ENCODE results near the gene CXCL17. TPM values are rescaled to one million over a fixed set of nuclear protein-coding genes. Genes with fewer than 3 reads are reported as not detected.

The CXCL17 gene
- total and polyA plus RNA-seq, 2 experiments from 2014 or later: 0.39 TPM; not detected in 1

GRCh38 chr19:42441049-42441445 is 1.7 kb downstream of the CXCL17 start:
- Histone ChIP-seq H3F3A (replicated peaks; ENCODE audit: low read depth) (peaks cover 4% of the 10 kb centered on the region; the same call in 1 of the 2 replicates), H2AFZ (no peak overlapping the region), H3K4me2 (no peak overlapping the region), H4K20me1 (replicated peaks; ENCODE audit: insufficient read depth) (0 out of 2 replicates have a peak, but pooled peaks cover 3% of the 10 kb centered on the region), H3K27ac (ENCODE audit: low read depth) (no peak overlapping the region), H3K79me2 (replicated peaks; ENCODE audit: insufficient read depth) (no peaks in the 10 kb centered on the region), H3K4me1 (ENCODE audit: insufficient read depth) (0 out of 2 replicates have a peak, but pooled peaks cover 5% of the 10 kb centered on the region), H3K4me3 (no peak overlapping the region), H3K36me3 (ENCODE audit: insufficient read depth) (no peaks in the 10 kb centered on the region), H3K27me3 (ENCODE audit: insufficient read depth) (no peaks in the 10 kb centered on the region), H3K9me2 (ENCODE audit: insufficient read depth) (no peaks in the 10 kb centered on the region)
- Mint-ChIP-seq H3K36me3 (ENCODE audit: low read depth) (no peaks in the 10 kb centered on the region), H3K27ac (no peak overlapping the region), H3K9me3 (no peaks in the 10 kb centered on the region; the same call in 2 of the 3 replicates), H3K27me3 (ENCODE audit: insufficient read depth, low read depth, poor library complexity) (peaks cover 3% of the 10 kb centered on the region), H3K4me3 (no peak overlapping the region), H3K4me1 (peaks cover 18% of the 10 kb centered on the region)
- ATAC-seq: no peak
- TF ChIP-seq EZH2 (IDR thresholded peaks at IDR 0.05; ENCODE audit: low read depth, unreplicated experiment) (no peak), STAT1 (IDR thresholded peaks at IDR 0.05; ENCODE audit: unreplicated experiment) (no peak), POLR2AphosphoS5 (IDR thresholded peaks at IDR 0.05; ENCODE audit: low read depth) (no peak), NANOG (IDR thresholded peaks at IDR 0.05; ENCODE audit: borderline replicate concordance) (no peak), CREB1 (CRISPR knock-in tag; IDR thresholded peaks at IDR 0.05; ENCODE audit: low read depth) (no peak), EZH2phosphoT487 (IDR thresholded peaks at IDR 0.05; ENCODE audit: unreplicated experiment) (no peak), JUNB (IDR thresholded peaks at IDR 0.05; ENCODE audit: unreplicated experiment) (no peak), ZNF331 (CRISPR knock-in tag; IDR thresholded peaks at IDR 0.05; ENCODE audit: low read depth) (no peak), ZNF114 (CRISPR knock-in tag; IDR thresholded peaks at IDR 0.05) (no peak)
- TF ChIP-seq, protein P1, sequence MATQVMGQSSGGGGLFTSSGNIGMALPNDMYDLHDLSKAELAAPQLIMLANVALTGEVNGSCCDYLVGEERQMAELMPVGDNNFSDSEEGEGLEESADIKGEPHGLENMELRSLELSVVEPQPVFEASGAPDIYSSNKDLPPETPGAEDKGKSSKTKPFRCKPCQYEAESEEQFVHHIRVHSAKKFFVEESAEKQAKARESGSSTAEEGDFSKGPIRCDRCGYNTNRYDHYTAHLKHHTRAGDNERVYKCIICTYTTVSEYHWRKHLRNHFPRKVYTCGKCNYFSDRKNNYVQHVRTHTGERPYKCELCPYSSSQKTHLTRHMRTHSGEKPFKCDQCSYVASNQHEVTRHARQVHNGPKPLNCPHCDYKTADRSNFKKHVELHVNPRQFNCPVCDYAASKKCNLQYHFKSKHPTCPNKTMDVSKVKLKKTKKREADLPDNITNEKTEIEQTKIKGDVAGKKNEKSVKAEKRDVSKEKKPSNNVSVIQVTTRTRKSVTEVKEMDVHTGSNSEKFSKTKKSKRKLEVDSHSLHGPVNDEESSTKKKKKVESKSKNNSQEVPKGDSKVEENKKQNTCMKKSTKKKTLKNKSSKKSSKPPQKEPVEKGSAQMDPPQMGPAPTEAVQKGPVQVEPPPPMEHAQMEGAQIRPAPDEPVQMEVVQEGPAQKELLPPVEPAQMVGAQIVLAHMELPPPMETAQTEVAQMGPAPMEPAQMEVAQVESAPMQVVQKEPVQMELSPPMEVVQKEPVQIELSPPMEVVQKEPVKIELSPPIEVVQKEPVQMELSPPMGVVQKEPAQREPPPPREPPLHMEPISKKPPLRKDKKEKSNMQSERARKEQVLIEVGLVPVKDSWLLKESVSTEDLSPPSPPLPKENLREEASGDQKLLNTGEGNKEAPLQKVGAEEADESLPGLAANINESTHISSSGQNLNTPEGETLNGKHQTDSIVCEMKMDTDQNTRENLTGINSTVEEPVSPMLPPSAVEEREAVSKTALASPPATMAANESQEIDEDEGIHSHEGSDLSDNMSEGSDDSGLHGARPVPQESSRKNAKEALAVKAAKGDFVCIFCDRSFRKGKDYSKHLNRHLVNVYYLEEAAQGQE (IDR thresholded peaks at IDR 0.05; ENCODE audit: unreplicated experiment): no peak
- TF ChIP-seq, protein P2, sequence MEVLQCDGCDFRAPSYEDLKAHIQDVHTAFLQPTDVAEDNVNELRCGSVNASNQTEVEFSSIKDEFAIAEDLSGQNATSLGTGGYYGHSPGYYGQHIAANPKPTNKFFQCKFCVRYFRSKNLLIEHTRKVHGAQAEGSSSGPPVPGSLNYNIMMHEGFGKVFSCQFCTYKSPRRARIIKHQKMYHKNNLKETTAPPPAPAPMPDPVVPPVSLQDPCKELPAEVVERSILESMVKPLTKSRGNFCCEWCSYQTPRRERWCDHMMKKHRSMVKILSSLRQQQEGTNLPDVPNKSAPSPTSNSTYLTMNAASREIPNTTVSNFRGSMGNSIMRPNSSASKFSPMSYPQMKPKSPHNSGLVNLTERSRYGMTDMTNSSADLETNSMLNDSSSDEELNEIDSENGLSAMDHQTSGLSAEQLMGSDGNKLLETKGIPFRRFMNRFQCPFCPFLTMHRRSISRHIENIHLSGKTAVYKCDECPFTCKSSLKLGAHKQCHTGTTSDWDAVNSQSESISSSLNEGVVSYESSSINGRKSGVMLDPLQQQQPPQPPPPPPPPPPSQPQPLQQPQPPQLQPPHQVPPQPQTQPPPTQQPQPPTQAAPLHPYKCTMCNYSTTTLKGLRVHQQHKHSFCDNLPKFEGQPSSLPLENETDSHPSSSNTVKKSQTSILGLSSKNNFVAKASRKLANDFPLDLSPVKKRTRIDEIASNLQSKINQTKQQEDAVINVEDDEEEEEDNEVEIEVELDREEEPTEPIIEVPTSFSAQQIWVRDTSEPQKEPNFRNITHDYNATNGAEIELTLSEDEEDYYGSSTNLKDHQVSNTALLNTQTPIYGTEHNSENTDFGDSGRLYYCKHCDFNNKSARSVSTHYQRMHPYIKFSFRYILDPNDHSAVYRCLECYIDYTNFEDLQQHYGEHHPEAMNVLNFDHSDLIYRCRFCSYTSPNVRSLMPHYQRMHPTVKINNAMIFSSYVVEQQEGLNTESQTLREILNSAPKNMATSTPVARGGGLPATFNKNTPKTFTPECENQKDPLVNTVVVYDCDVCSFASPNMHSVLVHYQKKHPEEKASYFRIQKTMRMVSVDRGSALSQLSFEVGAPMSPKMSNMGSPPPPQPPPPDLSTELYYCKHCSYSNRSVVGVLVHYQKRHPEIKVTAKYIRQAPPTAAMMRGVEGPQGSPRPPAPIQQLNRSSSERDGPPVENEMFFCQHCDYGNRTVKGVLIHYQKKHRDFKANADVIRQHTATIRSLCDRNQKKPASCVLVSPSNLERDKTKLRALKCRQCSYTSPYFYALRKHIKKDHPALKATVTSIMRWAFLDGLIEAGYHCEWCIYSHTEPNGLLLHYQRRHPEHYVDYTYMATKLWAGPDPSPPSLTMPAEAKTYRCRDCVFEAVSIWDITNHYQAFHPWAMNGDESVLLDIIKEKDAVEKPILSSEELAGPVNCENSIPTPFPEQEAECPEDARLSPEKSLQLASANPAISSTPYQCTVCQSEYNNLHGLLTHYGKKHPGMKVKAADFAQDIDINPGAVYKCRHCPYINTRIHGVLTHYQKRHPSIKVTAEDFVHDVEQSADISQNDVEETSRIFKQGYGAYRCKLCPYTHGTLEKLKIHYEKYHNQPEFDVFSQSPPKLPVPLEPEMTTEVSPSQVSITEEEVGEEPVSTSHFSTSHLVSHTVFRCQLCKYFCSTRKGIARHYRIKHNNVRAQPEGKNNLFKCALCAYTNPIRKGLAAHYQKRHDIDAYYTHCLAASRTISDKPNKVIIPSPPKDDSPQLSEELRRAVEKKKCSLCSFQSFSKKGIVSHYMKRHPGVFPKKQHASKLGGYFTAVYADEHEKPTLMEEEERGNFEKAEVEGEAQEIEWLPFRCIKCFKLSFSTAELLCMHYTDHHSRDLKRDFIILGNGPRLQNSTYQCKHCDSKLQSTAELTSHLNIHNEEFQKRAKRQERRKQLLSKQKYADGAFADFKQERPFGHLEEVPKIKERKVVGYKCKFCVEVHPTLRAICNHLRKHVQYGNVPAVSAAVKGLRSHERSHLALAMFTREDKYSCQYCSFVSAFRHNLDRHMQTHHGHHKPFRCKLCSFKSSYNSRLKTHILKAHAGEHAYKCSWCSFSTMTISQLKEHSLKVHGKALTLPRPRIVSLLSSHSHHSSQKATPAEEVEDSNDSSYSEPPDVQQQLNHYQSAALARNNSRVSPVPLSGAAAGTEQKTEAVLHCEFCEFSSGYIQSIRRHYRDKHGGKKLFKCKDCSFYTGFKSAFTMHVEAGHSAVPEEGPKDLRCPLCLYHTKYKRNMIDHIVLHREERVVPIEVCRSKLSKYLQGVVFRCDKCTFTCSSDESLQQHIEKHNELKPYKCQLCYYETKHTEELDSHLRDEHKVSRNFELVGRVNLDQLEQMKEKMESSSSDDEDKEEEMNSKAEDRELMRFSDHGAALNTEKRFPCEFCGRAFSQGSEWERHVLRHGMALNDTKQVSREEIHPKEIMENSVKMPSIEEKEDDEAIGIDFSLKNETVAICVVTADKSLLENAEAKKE (CRISPR knock-in tag; IDR thresholded peaks at IDR 0.05): no peak
- TF ChIP-seq, protein P3, sequence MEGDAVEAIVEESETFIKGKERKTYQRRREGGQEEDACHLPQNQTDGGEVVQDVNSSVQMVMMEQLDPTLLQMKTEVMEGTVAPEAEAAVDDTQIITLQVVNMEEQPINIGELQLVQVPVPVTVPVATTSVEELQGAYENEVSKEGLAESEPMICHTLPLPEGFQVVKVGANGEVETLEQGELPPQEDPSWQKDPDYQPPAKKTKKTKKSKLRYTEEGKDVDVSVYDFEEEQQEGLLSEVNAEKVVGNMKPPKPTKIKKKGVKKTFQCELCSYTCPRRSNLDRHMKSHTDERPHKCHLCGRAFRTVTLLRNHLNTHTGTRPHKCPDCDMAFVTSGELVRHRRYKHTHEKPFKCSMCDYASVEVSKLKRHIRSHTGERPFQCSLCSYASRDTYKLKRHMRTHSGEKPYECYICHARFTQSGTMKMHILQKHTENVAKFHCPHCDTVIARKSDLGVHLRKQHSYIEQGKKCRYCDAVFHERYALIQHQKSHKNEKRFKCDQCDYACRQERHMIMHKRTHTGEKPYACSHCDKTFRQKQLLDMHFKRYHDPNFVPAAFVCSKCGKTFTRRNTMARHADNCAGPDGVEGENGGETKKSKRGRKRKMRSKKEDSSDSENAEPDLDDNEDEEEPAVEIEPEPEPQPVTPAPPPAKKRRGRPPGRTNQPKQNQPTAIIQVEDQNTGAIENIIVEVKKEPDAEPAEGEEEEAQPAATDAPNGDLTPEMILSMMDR (conservative IDR thresholded peaks at IDR 0.05; ENCODE audit: low read depth in 2 of 2): no peak
- TF ChIP-seq, protein P4, sequence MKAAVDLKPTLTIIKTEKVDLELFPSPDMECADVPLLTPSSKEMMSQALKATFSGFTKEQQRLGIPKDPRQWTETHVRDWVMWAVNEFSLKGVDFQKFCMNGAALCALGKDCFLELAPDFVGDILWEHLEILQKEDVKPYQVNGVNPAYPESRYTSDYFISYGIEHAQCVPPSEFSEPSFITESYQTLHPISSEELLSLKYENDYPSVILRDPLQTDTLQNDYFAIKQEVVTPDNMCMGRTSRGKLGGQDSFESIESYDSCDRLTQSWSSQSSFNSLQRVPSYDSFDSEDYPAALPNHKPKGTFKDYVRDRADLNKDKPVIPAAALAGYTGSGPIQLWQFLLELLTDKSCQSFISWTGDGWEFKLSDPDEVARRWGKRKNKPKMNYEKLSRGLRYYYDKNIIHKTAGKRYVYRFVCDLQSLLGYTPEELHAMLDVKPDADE (IDR thresholded peaks at IDR 0.05): no peak
- no peak for DNase-seq (ENCODE audit: low spot score)

All from GM23338 (cell line).